ENCODE measurements around the gene RAMP3. TPM values are rescaled to one million over a fixed set of nuclear protein-coding genes. Genes with fewer than 3 reads are reported as not detected.

RAMP3 gene
- total RNA-seq, 3 donors from 2014 or later (not counting 1 experiment from before 2014, with no cell fraction given), result not detected

GRCh38 chr7:45180084-45180986 lies 22.7 kb downstream of the RAMP3 start:
- Mint-ChIP-seq H3K9me3 (no peaks in the 10 kb centered on the region), H3K27me3 (ENCODE audit: low read depth in 2 of 2) (peaks cover 5 to 12% of the 10 kb centered on the region in 2 donors), H3K4me3 (no peak overlapping the region), H3K36me3 (no peaks in the 10 kb centered on the region), H3K27ac (no peak overlapping the region), H3K4me1 (no peaks in the 10 kb centered on the region)
- Histone ChIP-seq H3K27ac (ENCODE audit: low read length) (no peak overlapping the region), H3K36me3 (ENCODE audit: control insufficient read depth, insufficient read depth, low read length) (no peaks in the 10 kb centered on the region), H3K9me3 (ENCODE audit: control insufficient read depth, insufficient read depth, low read length) (no peaks in the 10 kb centered on the region), H3K27me3 (ENCODE audit: control insufficient read depth, insufficient read depth, low read length) (no peaks in the 10 kb centered on the region), H3K4me3 (ENCODE audit: low read length) (no peak overlapping the region), H3K4me1 (ENCODE audit: control insufficient read depth, insufficient read depth, low read length) (no peaks in the 10 kb centered on the region)
- intact Hi-C loops (cut with micrococcal nuclease), result no loop called here
- DNase-seq (no peak), ATAC-seq (no peak)
- no peak for TF ChIP-seq CTCF (IDR thresholded peaks at IDR 0.05)
- WGBS (ENCODE audit: insufficient coverage), result 81% methylated on average over 13 of the region's 13 CpGs

GRCh38 chr7:45181286-45181960 lies 23.8 kb downstream of the RAMP3 start:
- H3K4me3 Mint-ChIP-seq, result no peak overlapping the region
- H3K27me3 Mint-ChIP-seq (ENCODE audit: low read depth in 2 of 2), result peaks cover 0 to 9% of the 10 kb centered on the region in 2 donors
- H3K9me3 Mint-ChIP-seq, result no peaks in the 10 kb centered on the region
- no peak overlapping the region for H3K27ac ChIP-seq (ENCODE audit: low read length)
- no peaks in the 10 kb centered on the region for H3K36me3 ChIP-seq (ENCODE audit: control insufficient read depth, insufficient read depth, low read length)
- no peaks in the 10 kb centered on the region for H3K4me1 Mint-ChIP-seq
- WGBS (ENCODE audit: insufficient coverage), result 84% methylated on average over 7 of the region's 7 CpGs
- no peak for TF ChIP-seq CTCF (IDR thresholded peaks at IDR 0.05)
- H3K36me3 Mint-ChIP-seq, result no peaks in the 10 kb centered on the region
- H3K27me3 ChIP-seq (ENCODE audit: control insufficient read depth, insufficient read depth, low read length), result no peaks in the 10 kb centered on the region
- H3K4me3 ChIP-seq (ENCODE audit: low read length), result no peak overlapping the region
- ATAC-seq, result no peak
- intact Hi-C loops (cut with micrococcal nuclease), result no loop called here
- no peaks in the 10 kb centered on the region for H3K9me3 ChIP-seq (ENCODE audit: control insufficient read depth, insufficient read depth, low read length)
- H3K27ac Mint-ChIP-seq, result no peak overlapping the region
- no peak for DNase-seq
- no peaks in the 10 kb centered on the region for H3K4me1 ChIP-seq (ENCODE audit: control insufficient read depth, insufficient read depth, low read length)

DNA sequence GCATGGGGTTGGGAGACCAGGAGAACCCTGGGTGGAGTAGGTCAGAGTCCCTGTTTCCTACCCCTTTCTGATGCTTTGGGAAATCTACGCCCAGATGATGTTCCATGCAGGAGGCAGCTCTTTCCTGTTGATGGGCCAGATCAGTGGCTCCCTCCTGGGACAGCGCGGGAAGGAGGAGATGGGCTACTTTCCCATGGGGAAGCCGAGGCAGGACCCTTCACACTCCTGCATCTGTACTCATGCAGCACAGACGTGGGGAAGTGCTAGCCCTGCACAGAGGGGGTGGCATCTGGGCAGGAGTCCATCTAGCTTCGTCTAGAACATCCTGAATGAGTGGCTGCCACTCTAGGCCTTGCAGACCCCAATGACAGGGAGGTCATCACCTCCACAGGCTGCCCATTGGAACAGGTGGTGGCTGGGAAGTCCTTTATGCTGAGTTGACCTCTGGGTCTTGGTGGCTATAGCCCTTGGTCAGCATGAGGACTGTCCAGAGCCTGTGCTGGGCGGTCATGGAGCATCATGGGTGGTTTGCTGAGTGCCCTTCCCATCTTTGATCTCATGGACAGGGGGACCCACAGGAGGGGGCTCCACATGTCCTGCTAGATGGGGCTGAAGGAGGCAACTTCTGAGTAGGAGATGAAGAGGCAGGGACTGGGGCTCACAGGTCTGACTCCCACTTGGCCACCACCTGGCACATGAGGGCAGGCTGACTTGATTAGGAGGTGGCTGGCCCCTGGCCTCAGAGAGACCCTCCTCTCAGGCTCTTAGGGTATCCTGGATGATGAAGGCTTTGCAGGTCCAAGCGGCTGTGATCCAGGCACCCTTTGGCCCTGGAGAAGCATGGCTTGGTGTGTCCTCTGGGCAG lies 24.6 kb downstream of the RAMP3 start:
- H3K27ac Mint-ChIP-seq, result no peak overlapping the region
- peaks cover 0 to 14% of the 10 kb centered on the region in 2 donors for H3K27me3 Mint-ChIP-seq (ENCODE audit: low read depth in 2 of 2)
- 75% methylated on average over 8 of the region's 8 CpGs for WGBS (ENCODE audit: insufficient coverage)
- H3K9me3 Mint-ChIP-seq, result no peaks in the 10 kb centered on the region
- intact Hi-C loops (cut with micrococcal nuclease), result no loop called here
- Histone ChIP-seq H3K36me3 (ENCODE audit: control insufficient read depth, insufficient read depth, low read length) (no peaks in the 10 kb centered on the region), H3K27me3 (ENCODE audit: control insufficient read depth, insufficient read depth, low read length) (no peaks in the 10 kb centered on the region), H3K4me3 (ENCODE audit: low read length) (no peak overlapping the region), H3K4me1 (ENCODE audit: control insufficient read depth, insufficient read depth, low read length) (no peaks in the 10 kb centered on the region), H3K9me3 (ENCODE audit: control insufficient read depth, insufficient read depth, low read length) (no peaks in the 10 kb centered on the region), H3K27ac (ENCODE audit: low read length) (no peak overlapping the region)
- ATAC-seq (no peak), DNase-seq (no peak)
- no peak for TF ChIP-seq CTCF (IDR thresholded peaks at IDR 0.05)
- no peaks in the 10 kb centered on the region for H3K36me3 Mint-ChIP-seq
- H3K4me3 Mint-ChIP-seq, result no peak overlapping the region
- peaks cover 0 to 5% of the 10 kb centered on the region in 2 donors for H3K4me1 Mint-ChIP-seq

Measured in natural killer cell (primary cell).